ENCODE data around the gene LRP6. TPM values are rescaled to one million over a fixed set of nuclear protein-coding genes. Genes with fewer than 3 reads are reported as not detected.

LRP6 gene
- total RNA-seq, 1 experiment from 2014 or later, result 28.1 TPM

DNA sequence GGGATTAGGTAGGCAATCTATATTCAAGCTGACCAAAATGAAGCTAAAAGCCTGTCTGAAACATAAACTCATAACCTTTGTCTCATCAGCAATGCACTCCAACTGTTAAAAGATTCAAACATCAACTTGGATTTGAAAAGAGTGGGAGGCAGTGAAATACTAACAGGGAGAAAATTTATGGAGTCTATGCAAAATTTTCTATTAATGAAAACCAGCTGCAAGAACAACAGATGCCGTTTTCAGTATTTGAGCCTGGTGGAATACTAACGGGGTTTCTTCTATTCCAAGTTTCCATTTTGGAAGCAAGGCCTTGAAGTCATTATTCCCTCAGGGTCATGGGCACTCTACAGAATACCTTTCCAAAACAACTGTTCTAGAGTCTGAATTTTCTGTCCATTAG is 88.3 kb downstream of the LRP6 start:
- H3K4me2 ChIP-seq (ENCODE audit: low read length), result no peak overlapping the region
- H3K36me3 ChIP-seq (ENCODE audit: control insufficient read depth in 1 of 2, insufficient read depth in 2 of 2, low read length in 2 of 2), result no peaks in the 10 kb centered on the region
- no peaks in the 10 kb centered on the region for H3K79me2 ChIP-seq (ENCODE audit: insufficient read depth, low read length)
- H3K4me1 ChIP-seq (ENCODE audit: control insufficient read depth in 1 of 2, insufficient read depth in 2 of 2, low read length in 2 of 2), result no peaks in the 10 kb centered on the region
- H4K20me1 ChIP-seq (ENCODE audit: insufficient read depth), result no peaks in the 10 kb centered on the region
- H3K27ac ChIP-seq (ENCODE audit: low read depth, low read length), result no peak overlapping the region
- intact Hi-C loops (cut with micrococcal nuclease), result no loop called here
- ChIA-PET POLR2A (no interaction called here), RAD21 (ENCODE audit: low non-redundant PET in 1 of 2, low total read pairs in 2 of 2, uncharacterized antibody in 2 of 2, unreplicated experiment in 2 of 2) (no interaction called here), CTCF (no interaction called here)
- no peak for TF ChIP-seq FOSL1 (IDR thresholded peaks at IDR 0.05; ENCODE audit: low read depth)
- TF ChIP-seq YY1 (IDR thresholded peaks at IDR 0.05; ENCODE audit: extremely low read depth, insufficient replicate concordance, low read depth, low read length), result no peak
- TF ChIP-seq CEBPB (IDR thresholded peaks at IDR 0.05; ENCODE audit: low read depth), result no peak
- TF ChIP-seq POLR2A (IDR thresholded peaks at IDR 0.05; ENCODE audit: borderline replicate concordance, extremely low read depth, insufficient read depth, insufficient read length), result no peak
- no peak for TF ChIP-seq EZH2phosphoT487 (IDR thresholded peaks at IDR 0.05; ENCODE audit: borderline replicate concordance)
- no peak for TF ChIP-seq JUND (IDR thresholded peaks at IDR 0.05)
- TF ChIP-seq MAX (IDR thresholded peaks at IDR 0.05), result no peak
- no peak for TF ChIP-seq SP1 (IDR thresholded peaks at IDR 0.05; ENCODE audit: low read depth)
- TF ChIP-seq, protein P1, sequence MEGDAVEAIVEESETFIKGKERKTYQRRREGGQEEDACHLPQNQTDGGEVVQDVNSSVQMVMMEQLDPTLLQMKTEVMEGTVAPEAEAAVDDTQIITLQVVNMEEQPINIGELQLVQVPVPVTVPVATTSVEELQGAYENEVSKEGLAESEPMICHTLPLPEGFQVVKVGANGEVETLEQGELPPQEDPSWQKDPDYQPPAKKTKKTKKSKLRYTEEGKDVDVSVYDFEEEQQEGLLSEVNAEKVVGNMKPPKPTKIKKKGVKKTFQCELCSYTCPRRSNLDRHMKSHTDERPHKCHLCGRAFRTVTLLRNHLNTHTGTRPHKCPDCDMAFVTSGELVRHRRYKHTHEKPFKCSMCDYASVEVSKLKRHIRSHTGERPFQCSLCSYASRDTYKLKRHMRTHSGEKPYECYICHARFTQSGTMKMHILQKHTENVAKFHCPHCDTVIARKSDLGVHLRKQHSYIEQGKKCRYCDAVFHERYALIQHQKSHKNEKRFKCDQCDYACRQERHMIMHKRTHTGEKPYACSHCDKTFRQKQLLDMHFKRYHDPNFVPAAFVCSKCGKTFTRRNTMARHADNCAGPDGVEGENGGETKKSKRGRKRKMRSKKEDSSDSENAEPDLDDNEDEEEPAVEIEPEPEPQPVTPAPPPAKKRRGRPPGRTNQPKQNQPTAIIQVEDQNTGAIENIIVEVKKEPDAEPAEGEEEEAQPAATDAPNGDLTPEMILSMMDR (IDR thresholded peaks at IDR 0.05 in 2 of 3, conservative IDR thresholded peaks at IDR 0.05 in 1 of 3; ENCODE audit: borderline replicate concordance in 1 of 3, insufficient read depth in 1 of 3, low read depth in 2 of 3, low read length in 2 of 3), result no peak
- no peaks in the 10 kb centered on the region for H3K9me3 ChIP-seq (ENCODE audit: control insufficient read depth in 1 of 2, insufficient read depth in 1 of 2, low read depth in 1 of 2, low read length in 2 of 2)
- no peak for ATAC-seq
- H3K4me3 ChIP-seq (replicated peaks in 1 of 2; ENCODE audit: low read depth in 1 of 2, low read length in 2 of 2), result no peak overlapping the region
- no peak overlapping the region for H2AFZ ChIP-seq (ENCODE audit: low read depth, low read length, poor library complexity, severe bottlenecking)
- no peak overlapping the region for H3K9ac ChIP-seq (ENCODE audit: low read length)
- no peak for DNase-seq (ENCODE audit: low read depth, low spot score)
- H3K27me3 ChIP-seq (ENCODE audit: insufficient read depth, low read length), result no peaks in the 10 kb centered on the region
- BruUV-seq (replicated peaks), result no TSS peak
- no peaks in the 10 kb centered on the region for H3K9me2 ChIP-seq (ENCODE audit: insufficient read depth)

GRCh38 chr12:12176402-12176801 is 90.4 kb downstream of the LRP6 start:
- no TSS peak for BruUV-seq (replicated peaks)
- POLR2A ChIA-PET, result no interaction called here
- no peak overlapping the region for H2AFZ ChIP-seq (ENCODE audit: low read depth, low read length, poor library complexity, severe bottlenecking)

More at GRCh38 chr12:12176402-12176801, 90.4 kb downstream of the LRP6 start:
- CTCF ChIA-PET, result no interaction called here
- Histone ChIP-seq H4K20me1 (ENCODE audit: insufficient read depth) (no peaks in the 10 kb centered on the region), H3K9me2 (ENCODE audit: insufficient read depth) (no peaks in the 10 kb centered on the region), H3K79me2 (ENCODE audit: insufficient read depth, low read length) (no peaks in the 10 kb centered on the region), H3K4me3 (replicated peaks in 1 of 2; ENCODE audit: low read depth in 1 of 2, low read length in 2 of 2) (no peak overlapping the region), H3K4me2 (ENCODE audit: low read length) (no peak overlapping the region), H3K27ac (ENCODE audit: low read depth, low read length) (no peak overlapping the region), H3K27me3 (ENCODE audit: insufficient read depth, low read length) (no peaks in the 10 kb centered on the region), H3K9ac (ENCODE audit: low read length) (no peak overlapping the region), H3K4me1 (ENCODE audit: control insufficient read depth in 1 of 2, insufficient read depth in 2 of 2, low read length in 2 of 2) (no peaks in the 10 kb centered on the region), H3K36me3 (ENCODE audit: control insufficient read depth in 1 of 2, insufficient read depth in 2 of 2, low read length in 2 of 2) (no peaks in the 10 kb centered on the region), H3K9me3 (ENCODE audit: control insufficient read depth in 1 of 2, insufficient read depth in 1 of 2, low read depth in 1 of 2, low read length in 2 of 2) (no peaks in the 10 kb centered on the region)
- DNase-seq (ENCODE audit: low read depth, low spot score) (no peak), ATAC-seq (no peak)
- RAD21 ChIA-PET (ENCODE audit: low non-redundant PET in 1 of 2, low total read pairs in 2 of 2, uncharacterized antibody in 2 of 2, unreplicated experiment in 2 of 2), result no interaction called here
- no peak for TF ChIP-seq EZH2 (IDR thresholded peaks at IDR 0.05)
- TF ChIP-seq SIN3A (IDR thresholded peaks at IDR 0.05; ENCODE audit: low read depth), result no peak
- TF ChIP-seq EZH2phosphoT487 (IDR thresholded peaks at IDR 0.05; ENCODE audit: borderline replicate concordance), result no peak
- no peak for TF ChIP-seq CEBPB (IDR thresholded peaks at IDR 0.05; ENCODE audit: low read depth)
- intact Hi-C loops (cut with micrococcal nuclease), result no loop called here

Measured in HCT116 (cell line).